A549 (cell line): ENCODE measurements around the gene CCDC197.

Experiments
- BCL3 ChIP-seq: fragments of >200 bp; sonication (Bioruptor Twin); formaldehyde crosslinking; IDR thresholded peaks from 3 replicates; pipeline ENCODE4 v1.6.1; 2016
- CEBPB ChIP-seq, 2 experiments: fragments of >200 bp in 1 of 2; sonication (Bioruptor Twin) in 1 of 2; formaldehyde crosslinking in 1 of 2; IDR thresholded peaks; 2 replicates each; pipeline ENCODE4 v1.6.1; 2012 to 2016
- CTCF ChIP-seq: fragments of >200 bp; sonication (Bioruptor Twin); formaldehyde crosslinking; IDR thresholded peaks from 3 replicates; pipeline ENCODE4 v1.5.1; 2016
- FOXS1 ChIP-seq: fragments of 250-450 bp; sonication (Bioruptor Pico); IDR thresholded peaks from 2 replicates; pipeline ENCODE4 v1.5.0; 2020; ENCODE audit warnings: mild to moderate bottlenecking, moderate library complexity
- MYC ChIP-seq: IDR thresholded peaks from 2 replicates; pipeline ENCODE4 v1.6.1; 2012; ENCODE audit warnings: mild to moderate bottlenecking, inconsistent platforms, low read length, improper control_type of control experiment, borderline replicate concordance
- PHF8 ChIP-seq: fragments of 200-600 bp; sonication (generic); IDR thresholded peaks from 2 replicates; pipeline ENCODE4 v1.6.1; 2016; ENCODE audit warnings: low read depth, mild to moderate bottlenecking, antibody characterized with exemption, moderate library complexity, borderline replicate concordance
- RAD21 ChIP-seq, 2 experiments: fragments of >200 bp in 1 of 2; sonication (Bioruptor Twin) in 1 of 2; formaldehyde crosslinking in 1 of 2; IDR thresholded peaks in 1 of 2; conservative IDR thresholded peaks in 1 of 2; 2 replicates in 1 of 2; 3 replicates in 1 of 2; pipeline ENCODE4 v1.6.1; 2012 to 2018; ENCODE audit warnings: inconsistent platforms in 1 of 2
- RCOR1 ChIP-seq: fragments of 150-350 bp; IDR thresholded peaks from 2 replicates; pipeline ENCODE4 v1.6.1; 2014; ENCODE audit warnings: antibody characterized with exemption, low read length, low read depth
- SMC3 ChIP-seq: fragments of >200 bp; sonication (Bioruptor Twin); formaldehyde crosslinking; IDR thresholded peaks from 3 replicates; pipeline ENCODE4 v1.6.1; 2018; ENCODE audit warnings: inconsistent platforms
- USF2 ChIP-seq: fragments of 450-650 bp; IDR thresholded peaks from 2 replicates; pipeline ENCODE4 v1.6.1; 2014; ENCODE audit warnings: antibody characterized with exemption
- TF ChIP-seq, protein P1 (sequence below): fragments of 200-600 bp; sonication (generic); IDR thresholded peaks from 2 replicates; pipeline ENCODE4 v1.6.1; 2016; ENCODE audit warnings: antibody characterized with exemption, mild to moderate bottlenecking, moderate library complexity

GRCh38 chr14:94054401-94054800, 57.3 kb downstream of the CCDC197 start:
- TF ChIP-seq SMC3: no peak
- TF ChIP-seq CTCF: no peak
- no peak for TF ChIP-seq CEBPB (IDR thresholded peaks at IDR 0.05)
- TF ChIP-seq, protein P1, sequence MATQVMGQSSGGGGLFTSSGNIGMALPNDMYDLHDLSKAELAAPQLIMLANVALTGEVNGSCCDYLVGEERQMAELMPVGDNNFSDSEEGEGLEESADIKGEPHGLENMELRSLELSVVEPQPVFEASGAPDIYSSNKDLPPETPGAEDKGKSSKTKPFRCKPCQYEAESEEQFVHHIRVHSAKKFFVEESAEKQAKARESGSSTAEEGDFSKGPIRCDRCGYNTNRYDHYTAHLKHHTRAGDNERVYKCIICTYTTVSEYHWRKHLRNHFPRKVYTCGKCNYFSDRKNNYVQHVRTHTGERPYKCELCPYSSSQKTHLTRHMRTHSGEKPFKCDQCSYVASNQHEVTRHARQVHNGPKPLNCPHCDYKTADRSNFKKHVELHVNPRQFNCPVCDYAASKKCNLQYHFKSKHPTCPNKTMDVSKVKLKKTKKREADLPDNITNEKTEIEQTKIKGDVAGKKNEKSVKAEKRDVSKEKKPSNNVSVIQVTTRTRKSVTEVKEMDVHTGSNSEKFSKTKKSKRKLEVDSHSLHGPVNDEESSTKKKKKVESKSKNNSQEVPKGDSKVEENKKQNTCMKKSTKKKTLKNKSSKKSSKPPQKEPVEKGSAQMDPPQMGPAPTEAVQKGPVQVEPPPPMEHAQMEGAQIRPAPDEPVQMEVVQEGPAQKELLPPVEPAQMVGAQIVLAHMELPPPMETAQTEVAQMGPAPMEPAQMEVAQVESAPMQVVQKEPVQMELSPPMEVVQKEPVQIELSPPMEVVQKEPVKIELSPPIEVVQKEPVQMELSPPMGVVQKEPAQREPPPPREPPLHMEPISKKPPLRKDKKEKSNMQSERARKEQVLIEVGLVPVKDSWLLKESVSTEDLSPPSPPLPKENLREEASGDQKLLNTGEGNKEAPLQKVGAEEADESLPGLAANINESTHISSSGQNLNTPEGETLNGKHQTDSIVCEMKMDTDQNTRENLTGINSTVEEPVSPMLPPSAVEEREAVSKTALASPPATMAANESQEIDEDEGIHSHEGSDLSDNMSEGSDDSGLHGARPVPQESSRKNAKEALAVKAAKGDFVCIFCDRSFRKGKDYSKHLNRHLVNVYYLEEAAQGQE: no peak
- TF ChIP-seq RCOR1: no peak
- TF ChIP-seq FOXS1 (CRISPR knock-in tag): no peak
- no peak for TF ChIP-seq MYC
- no peak for TF ChIP-seq USF2
- TF ChIP-seq BCL3: no peak
- TF ChIP-seq PHF8: no peak
- no peak for TF ChIP-seq RAD21 (conservative IDR thresholded peaks at IDR 0.05 in 1 of 2, IDR thresholded peaks at IDR 0.05 in 1 of 2)
